ENCODE measurements around the gene SEMA6B. TPM values are rescaled to one million over a fixed set of nuclear protein-coding genes. Genes with fewer than 3 reads are reported as not detected.

Gene SEMA6B
- total and polyA plus RNA-seq, 10 of the 15 experiments (the other 5 are each of a cell fraction or from before 2014, with no cell fraction given): 0.13 TPM; not detected in 9

- WGBS (ENCODE audit: insufficient coverage, insufficient replicate concordance, low lambda C conversion rate, missing lambda C conversion rate): 43% methylated on average over 26 of the region's 26 CpGs
Observed at GRCh38 chr19:4550479-4551050, 8.9 kb downstream of the SEMA6B start.

GRCh38 chr19:4550018-4550417, 9.5 kb downstream of the SEMA6B start:
- CTCF ChIA-PET: interaction anchor here (1.2 kb wide), 1 partner anchor 84 kb away, joined by 4 read pairs; no protein-coding TSS in a partner anchor
- POLR2A ChIA-PET: no interaction called here

More at GRCh38 chr19:4550479-4551050, 8.9 kb downstream of the SEMA6B start:
- no peaks in the 10 kb centered on the region for H3K36me3 ChIP-seq (ENCODE audit: control insufficient read depth in 2 of 2, insufficient read depth in 2 of 2, low read length in 1 of 2)
- no peaks in the 10 kb centered on the region for H4K20me1 ChIP-seq (ENCODE audit: control insufficient read depth, insufficient read depth)
- in situ Hi-C loops (cut with MboI) (no loop called here), intact Hi-C loops (cut with micrococcal nuclease; ENCODE audit: unreplicated experiment) (no loop called here)
- POLR2A ChIA-PET: no interaction called here
- SMC1A ChIA-PET (ENCODE audit: uncharacterized antibody, unreplicated experiment): no interaction called here
- H3K4me3 ChIP-seq: no peak overlapping the region
- FAIRE-seq: no peak
- CTCF ChIA-PET: no interaction called here
- no peak overlapping the region for H3K27ac ChIP-seq (ENCODE audit: control insufficient read depth, insufficient read depth)
- no peaks in the 10 kb centered on the region for H3K4me1 ChIP-seq (ENCODE audit: control insufficient read depth, insufficient read depth, low read length)
- H2AFZ ChIP-seq (ENCODE audit: control insufficient read depth, low read depth, low read length): no peak overlapping the region
- no peak for ATAC-seq
- H3K27me3 ChIP-seq (replicated peaks in 1 of 2; ENCODE audit: control insufficient read depth in 2 of 2, insufficient read depth in 2 of 2, low read length in 1 of 2): no peaks in the 10 kb centered on the region
- DNase-seq (ENCODE audit: low read depth, low spot score): no peak
- no peak overlapping the region for H3K4me2 ChIP-seq (ENCODE audit: control insufficient read depth, insufficient read depth)
- no peaks in the 10 kb centered on the region for H3K9me3 ChIP-seq (replicated peaks; ENCODE audit: control insufficient read depth, insufficient read depth, low read length)
- H3K9ac ChIP-seq (ENCODE audit: control insufficient read depth, insufficient read depth, low read length): no peak overlapping the region
- no TSS peak for BruUV-seq (replicated peaks)
- no peak for TF ChIP-seq JUNB (IDR thresholded peaks at IDR 0.05)
- TF ChIP-seq STAT1 (conservative IDR thresholded peaks at IDR 0.05): no peak
- no peak for TF ChIP-seq USF1 (IDR thresholded peaks at IDR 0.05; ENCODE audit: borderline replicate concordance, extremely low read length, insufficient read depth, low read depth, low read length)
- no peak for TF ChIP-seq DPF2 (IDR thresholded peaks at IDR 0.05)
- TF ChIP-seq ATF7 (IDR thresholded peaks at IDR 0.05; ENCODE audit: low read depth): no peak
- TF ChIP-seq STAT3 (IDR thresholded peaks at IDR 0.05; ENCODE audit: low read depth, low read length): no peak
- RAD21 ChIA-PET (ENCODE audit: unreplicated experiment): no interaction called here
- no peaks in the 10 kb centered on the region for H3K79me2 ChIP-seq (ENCODE audit: control insufficient read depth, insufficient read depth, low read length)

More at GRCh38 chr19:4550018-4550417, 9.5 kb downstream of the SEMA6B start:
- no peaks in the 10 kb centered on the region for H3K79me2 ChIP-seq (ENCODE audit: control insufficient read depth, insufficient read depth, low read length)
- H3K4me1 ChIP-seq (ENCODE audit: control insufficient read depth, insufficient read depth, low read length): no peaks in the 10 kb centered on the region
- no peak for FAIRE-seq
- ATAC-seq: no peak
- no peak overlapping the region for H3K4me2 ChIP-seq (ENCODE audit: control insufficient read depth, insufficient read depth)
- 50% methylated on average over 18 of the region's 18 CpGs for WGBS (ENCODE audit: insufficient coverage, insufficient replicate concordance, low lambda C conversion rate, missing lambda C conversion rate)
- RAD21 ChIA-PET (ENCODE audit: unreplicated experiment): no interaction called here
- H3K9me3 ChIP-seq (replicated peaks; ENCODE audit: control insufficient read depth, insufficient read depth, low read length): no peaks in the 10 kb centered on the region
- intact Hi-C loops (cut with micrococcal nuclease; ENCODE audit: unreplicated experiment): no loop called here
- no peak overlapping the region for H3K4me3 ChIP-seq
- no peak overlapping the region for H3K9ac ChIP-seq (ENCODE audit: control insufficient read depth, insufficient read depth, low read length)
- SMC1A ChIA-PET (ENCODE audit: uncharacterized antibody, unreplicated experiment): no interaction called here
- no peak for DNase-seq (ENCODE audit: low read depth, low spot score)
- no peaks in the 10 kb centered on the region for H3K36me3 ChIP-seq (ENCODE audit: control insufficient read depth in 2 of 2, insufficient read depth in 2 of 2, low read length in 1 of 2)
- in situ Hi-C loops (cut with MboI): no loop called here
- BruUV-seq (replicated peaks): no TSS peak
- H4K20me1 ChIP-seq (ENCODE audit: control insufficient read depth, insufficient read depth): no peaks in the 10 kb centered on the region
- no peak overlapping the region for H2AFZ ChIP-seq (ENCODE audit: control insufficient read depth, low read depth, low read length)
- TF ChIP-seq BCL11A (IDR thresholded peaks at IDR 0.05; ENCODE audit: low read depth, low read length) (no peak), TBL1XR1 (IDR thresholded peaks at IDR 0.05; ENCODE audit: low read depth, low read length) (no peak)
- H3K27ac ChIP-seq (ENCODE audit: control insufficient read depth, insufficient read depth): no peak overlapping the region
- H3K27me3 ChIP-seq (replicated peaks in 1 of 2; ENCODE audit: control insufficient read depth in 2 of 2, insufficient read depth in 2 of 2, low read length in 1 of 2): no peaks in the 10 kb centered on the region

All from GM12878 (cell line).